Measurements from ENCODE around the gene SGCD.

SGCD gene

DNA sequence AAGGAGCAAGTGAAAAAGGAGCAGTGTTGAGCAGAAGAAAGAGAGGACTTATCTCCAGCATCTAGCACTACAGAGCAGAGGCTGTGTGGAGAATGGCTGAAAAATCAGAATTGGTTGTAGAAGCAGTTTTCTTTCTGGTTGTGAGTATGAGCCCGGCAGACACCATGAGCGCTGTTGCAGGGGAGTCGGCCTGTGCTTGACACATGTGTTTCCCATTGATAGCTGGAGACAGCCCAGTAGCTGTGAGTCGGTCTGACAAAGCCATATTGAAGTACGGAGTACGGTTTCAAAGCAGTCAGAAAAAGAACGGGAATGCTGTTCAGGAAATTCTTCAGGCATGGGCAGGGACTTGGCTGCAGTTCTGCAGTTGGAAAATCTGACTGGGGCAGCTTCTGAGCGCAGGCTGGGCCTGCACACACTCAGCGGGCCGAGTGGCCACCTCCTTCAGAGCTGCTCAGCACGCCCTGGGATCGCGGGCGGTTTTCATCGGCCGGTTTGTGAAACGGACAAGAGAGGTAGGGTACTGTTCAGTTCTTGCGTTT is at the start of gene SGCD:
SGCD (plus strand) TSS at position 447 of the 542 bp plus-strand sequence.
- TF ChIP-seq, protein P1, sequence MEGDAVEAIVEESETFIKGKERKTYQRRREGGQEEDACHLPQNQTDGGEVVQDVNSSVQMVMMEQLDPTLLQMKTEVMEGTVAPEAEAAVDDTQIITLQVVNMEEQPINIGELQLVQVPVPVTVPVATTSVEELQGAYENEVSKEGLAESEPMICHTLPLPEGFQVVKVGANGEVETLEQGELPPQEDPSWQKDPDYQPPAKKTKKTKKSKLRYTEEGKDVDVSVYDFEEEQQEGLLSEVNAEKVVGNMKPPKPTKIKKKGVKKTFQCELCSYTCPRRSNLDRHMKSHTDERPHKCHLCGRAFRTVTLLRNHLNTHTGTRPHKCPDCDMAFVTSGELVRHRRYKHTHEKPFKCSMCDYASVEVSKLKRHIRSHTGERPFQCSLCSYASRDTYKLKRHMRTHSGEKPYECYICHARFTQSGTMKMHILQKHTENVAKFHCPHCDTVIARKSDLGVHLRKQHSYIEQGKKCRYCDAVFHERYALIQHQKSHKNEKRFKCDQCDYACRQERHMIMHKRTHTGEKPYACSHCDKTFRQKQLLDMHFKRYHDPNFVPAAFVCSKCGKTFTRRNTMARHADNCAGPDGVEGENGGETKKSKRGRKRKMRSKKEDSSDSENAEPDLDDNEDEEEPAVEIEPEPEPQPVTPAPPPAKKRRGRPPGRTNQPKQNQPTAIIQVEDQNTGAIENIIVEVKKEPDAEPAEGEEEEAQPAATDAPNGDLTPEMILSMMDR (IDR thresholded peaks at IDR 0.05): no peak

DNA sequence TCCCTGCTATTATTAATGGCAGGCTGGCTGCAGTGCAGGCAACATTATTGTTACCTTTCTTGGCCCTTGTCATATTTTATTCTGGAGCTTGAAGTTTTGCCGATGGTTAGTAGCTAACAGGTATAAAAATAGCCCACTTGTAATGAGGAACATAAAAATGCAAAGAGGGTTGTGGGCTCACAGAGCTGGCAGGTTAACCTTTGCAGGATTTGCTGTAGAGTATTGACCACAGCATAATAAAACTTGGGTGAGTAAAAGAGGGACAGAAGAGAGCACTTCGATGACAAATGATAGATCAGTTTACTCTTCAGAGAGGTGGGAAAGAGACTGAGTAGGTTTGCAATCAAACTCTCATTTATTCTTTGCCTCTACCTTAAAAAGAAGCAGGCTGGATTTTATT is 49.7 kb upstream of the SGCD start:
- TF ChIP-seq, protein P1 (IDR thresholded peaks at IDR 0.05): no peak

DNA sequence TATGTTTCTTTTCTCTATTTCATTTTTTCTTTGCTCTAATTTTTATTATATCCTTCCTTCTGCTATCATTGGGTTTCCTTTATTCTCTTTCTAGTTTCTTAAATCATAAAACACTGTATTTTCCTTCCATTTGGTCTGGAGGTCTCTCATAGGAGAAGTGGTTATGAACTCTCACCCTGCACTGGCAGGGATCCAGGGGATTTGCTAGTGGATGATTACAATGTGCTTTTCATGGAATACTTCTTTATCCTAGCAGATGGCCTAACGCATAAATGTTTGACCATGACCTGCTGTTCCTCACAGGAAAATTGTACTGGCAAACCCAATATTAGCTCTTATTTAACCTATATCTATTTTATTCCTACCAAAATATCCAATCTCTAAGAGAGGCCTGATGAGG is 31.5 kb upstream of the SGCD start:
- TF ChIP-seq, protein P1 (IDR thresholded peaks at IDR 0.05): no peak

DNA sequence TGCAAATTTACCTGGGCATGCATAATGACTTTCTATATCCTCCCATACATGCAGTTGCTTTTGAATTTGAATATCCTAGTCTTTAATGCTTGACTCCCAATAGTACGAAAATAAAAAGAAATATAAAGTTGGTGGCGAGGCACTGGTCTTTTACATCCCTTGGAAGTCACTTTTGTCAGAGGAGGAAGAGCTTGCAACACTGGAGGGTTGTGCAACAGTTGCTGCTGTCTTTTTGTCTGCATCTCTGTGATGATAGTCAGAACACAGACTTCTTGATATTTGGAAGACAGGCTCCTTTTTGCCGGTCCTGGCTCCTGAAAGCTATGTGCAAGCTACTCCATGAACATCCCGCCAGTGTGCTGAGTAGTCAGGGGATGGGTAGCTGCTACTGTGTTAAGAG is 16.8 kb upstream of the SGCD start:
- TF ChIP-seq, protein P1 (IDR thresholded peaks at IDR 0.05): no peak

GRCh38 chr5:156312897-156313694 is 13.9 kb upstream of the SGCD start:
- TF ChIP-seq, protein P1 (IDR thresholded peaks at IDR 0.05): no peak

DNA sequence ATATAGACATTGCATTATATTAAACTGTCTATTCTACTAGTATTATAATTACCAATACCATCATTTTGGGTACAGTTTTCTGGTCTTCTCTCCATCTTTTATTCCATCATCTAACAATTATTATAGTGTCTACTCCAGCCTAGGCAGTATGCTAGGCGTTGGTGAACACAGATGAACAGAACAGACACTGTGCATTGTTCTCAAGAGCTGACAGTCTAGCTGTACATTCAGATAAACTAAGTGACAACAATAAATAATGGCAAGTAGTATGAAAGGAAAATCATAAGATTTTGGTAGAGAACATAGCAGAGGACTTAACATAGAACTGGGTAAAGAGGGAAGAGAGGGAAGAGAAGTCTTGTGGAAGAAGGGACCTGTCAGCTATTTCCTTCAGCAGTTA is 12.5 kb upstream of the SGCD start:
- TF ChIP-seq, protein P1 (IDR thresholded peaks at IDR 0.05): no peak

GRCh38 chr5:156322666-156323065 is 4.3 kb upstream of the SGCD start:
- TF ChIP-seq, protein P1 (IDR thresholded peaks at IDR 0.05): no peak
